HFFc6 (cell line): ENCODE measurements around the gene ZFP90. TPM values are rescaled to one million over a fixed set of nuclear protein-coding genes. Genes with fewer than 3 reads are reported as not detected.

Experiments used
- DNase-seq: peaks from one replicate; pipeline ENCODE4 v3.0.0-alpha.2; 2018
- H3K27ac Mint-ChIP-seq: 2 replicates; pipeline ENCODE4 v1.8.0; 2020; ENCODE audit warnings: mild to moderate bottlenecking, mixed read lengths
- H3K27me3 Mint-ChIP-seq: 2 replicates; pipeline ENCODE4 v1.8.0; 2021; ENCODE audit warnings: mild to moderate bottlenecking, moderate library complexity, mixed read lengths; ENCODE audit not compliant: insufficient read depth
- H3K36me3 Mint-ChIP-seq: 2 replicates; pipeline ENCODE4 v1.8.0; 2021; ENCODE audit warnings: low read depth, mixed read lengths
- H3K4me1 Mint-ChIP-seq: 2 replicates; pipeline ENCODE4 v1.8.0; 2020; ENCODE audit warnings: low read depth, mixed read lengths
- H3K4me3 Mint-ChIP-seq: 2 replicates; pipeline ENCODE4 v1.8.0; 2020; ENCODE audit warnings: mild to moderate bottlenecking, moderate library complexity, mixed read lengths
- H3K9me3 Mint-ChIP-seq: 2 replicates; pipeline ENCODE4 v1.8.0; 2020; ENCODE audit warnings: mild to moderate bottlenecking, mixed read lengths
- CTCF ChIP-seq: fragments of 200-600 bp; sonication (generic); IDR thresholded peaks from 2 replicates; pipeline ENCODE4 v1.5.0; 2021; ENCODE audit warnings: antibody characterized with exemption, mild to moderate bottlenecking
- total RNA-seq, 6 experiments: library from RNA; stranded (reverse); fragmentation: NEBNext Ultra II Directional; extraction: Animal tissue kit (Norgen Biotek cat#: 25700); gene quantifications; 2 replicates in 1 of 6; 3 replicates in 5 of 6; pipeline ENCODE4 v1.2.3, GENCODE V29; 2021

The ZFP90 gene
- total RNA-seq, 6 experiments from 2014 or later: 13.3 to 17.0 (median 13.9) TPM

GRCh38 chr16:68528233-68528632 is 10.9 kb upstream of the ZFP90 start:
- no peak overlapping the region for H3K4me3 Mint-ChIP-seq
- DNase-seq: no peak
- H3K4me1 Mint-ChIP-seq: peaks cover 26% of the 10 kb centered on the region
- H3K27me3 Mint-ChIP-seq: peaks cover 12% of the 10 kb centered on the region
- peaks cover 26% of the 10 kb centered on the region for H3K9me3 Mint-ChIP-seq
- H3K27ac Mint-ChIP-seq: no peak overlapping the region
- no peak for TF ChIP-seq CTCF
- peaks cover 19% of the 10 kb centered on the region for H3K36me3 Mint-ChIP-seq

- Mint-ChIP-seq H3K27ac (peak overlapping the region; percentile 51; the same call in 1 of the 2 replicates), H3K4me3 (peak overlapping the region; percentile 88), H3K9me3 (peaks cover 26% of the 10 kb centered on the region), H3K36me3 (peaks cover 19% of the 10 kb centered on the region), H3K4me1 (peaks cover 26% of the 10 kb centered on the region), H3K27me3 (peaks cover 8% of the 10 kb centered on the region)
- peak; percentile 69 for DNase-seq
- TF ChIP-seq CTCF: peak; percentile 95
Measured at GRCh38 chr16:68528686-68529379, 10.3 kb upstream of the ZFP90 start.

- Mint-ChIP-seq H3K4me3 (peak overlapping the region; percentile 88), H3K9me3 (peaks cover 28% of the 10 kb centered on the region), H3K27ac (peak overlapping the region; percentile 74), H3K36me3 (peaks cover 20% of the 10 kb centered on the region), H3K27me3 (peaks cover 6% of the 10 kb centered on the region), H3K4me1 (peaks cover 26% of the 10 kb centered on the region)
- TF ChIP-seq CTCF: no peak
- DNase-seq: no peak
Measured at GRCh38 chr16:68529608-68529930, 9.5 kb upstream of the ZFP90 start.

GRCh38 chr16:68529931-68530701 is 9.0 kb upstream of the ZFP90 start:
- Mint-ChIP-seq H3K9me3 (peaks cover 28% of the 10 kb centered on the region), H3K36me3 (peaks cover 23% of the 10 kb centered on the region), H3K4me1 (peaks cover 26% of the 10 kb centered on the region), H3K27me3 (peaks cover 6% of the 10 kb centered on the region), H3K4me3 (peak overlapping the region; percentile 88), H3K27ac (peak overlapping the region; percentile 74)
- DNase-seq: peak; percentile 79
- TF ChIP-seq CTCF: no peak

- DNase-seq: no peak
- H3K4me1 Mint-ChIP-seq: peaks cover 24% of the 10 kb centered on the region
- TF ChIP-seq CTCF: no peak
- peaks cover 24% of the 10 kb centered on the region for H3K9me3 Mint-ChIP-seq
- no peak overlapping the region for H3K4me3 Mint-ChIP-seq
- peaks cover 3% of the 10 kb centered on the region; the same call in 1 of the 2 replicates for H3K27me3 Mint-ChIP-seq
- no peak overlapping the region for H3K27ac Mint-ChIP-seq
- H3K36me3 Mint-ChIP-seq: peaks cover 27% of the 10 kb centered on the region
Measured at GRCh38 chr16:68533937-68534336, 5.2 kb upstream of the ZFP90 start.
